GM19025 (cell line): ENCODE results near the gene LIMD2.

Source experiments
- ATAC-seq: cut with Tn5 transposase; IDR thresholded peaks from one replicate; pipeline ENCODE4 v1.9.1; 2021; ENCODE audit warnings: mild to moderate bottlenecking, low read depth, moderate library complexity; ENCODE audit not compliant: unreplicated experiment

Gene LIMD2

GRCh38 chr17:63701868-63702720, 2.2 kb upstream of the LIMD2 start:
- ATAC-seq, result no peak

GRCh38 chr17:63701456-63701820, 1.5 kb upstream of the LIMD2 start:
- no peak for ATAC-seq

GRCh38 chr17:63700528-63701455, 867 bp upstream of the LIMD2 start:
- no peak for ATAC-seq

- peak; percentile 20 for ATAC-seq
Measured at GRCh38 chr17:63698886-63699637, 863 bp downstream of the LIMD2 start.

GRCh38 chr17:63698381-63698885, 1.5 kb downstream of the LIMD2 start:
- ATAC-seq, result no peak

GRCh38 chr17:63697341-63698286, 2.3 kb downstream of the LIMD2 start:
- ATAC-seq, result peak; percentile 20

- ATAC-seq, result no peak
Measured at GRCh38 chr17:63696381-63696961, 3.5 kb downstream of the LIMD2 start.

GRCh38 chr17:63695889-63696288, 4.0 kb downstream of the LIMD2 start:
- no peak for ATAC-seq

GRCh38 chr17:63694950-63695773, 4.8 kb downstream of the LIMD2 start:
- no peak for ATAC-seq

GRCh38 chr17:63694229-63694949, 5.5 kb downstream of the LIMD2 start:
- ATAC-seq, result no peak

GRCh38 chr17:63693411-63694113, 6.4 kb downstream of the LIMD2 start:
- no peak for ATAC-seq

GRCh38 chr17:63692195-63692816, 7.6 kb downstream of the LIMD2 start:
- no peak for ATAC-seq

- ATAC-seq, result no peak
Measured at GRCh38 chr17:63689479-63689878, 10.4 kb downstream of the LIMD2 start.

GRCh38 chr17:63688396-63689020, 11.4 kb downstream of the LIMD2 start:
- ATAC-seq, result no peak

GRCh38 chr17:63686138-63686685, 13.7 kb downstream of the LIMD2 start:
- ATAC-seq, result no peak

GRCh38 chr17:63685578-63685977, 14.3 kb downstream of the LIMD2 start:
- ATAC-seq, result no peak
